Measurements from ENCODE around the gene TNFRSF11A. TPM values are rescaled to one million over a fixed set of nuclear protein-coding genes. Genes with fewer than 3 reads are reported as not detected.

Gene TNFRSF11A
- total RNA-seq, 5 donors from 2014 or later (not counting 1 experiment from before 2014, with no cell fraction given): 0.41 to 4.6 (median 1.2) TPM

DNA sequence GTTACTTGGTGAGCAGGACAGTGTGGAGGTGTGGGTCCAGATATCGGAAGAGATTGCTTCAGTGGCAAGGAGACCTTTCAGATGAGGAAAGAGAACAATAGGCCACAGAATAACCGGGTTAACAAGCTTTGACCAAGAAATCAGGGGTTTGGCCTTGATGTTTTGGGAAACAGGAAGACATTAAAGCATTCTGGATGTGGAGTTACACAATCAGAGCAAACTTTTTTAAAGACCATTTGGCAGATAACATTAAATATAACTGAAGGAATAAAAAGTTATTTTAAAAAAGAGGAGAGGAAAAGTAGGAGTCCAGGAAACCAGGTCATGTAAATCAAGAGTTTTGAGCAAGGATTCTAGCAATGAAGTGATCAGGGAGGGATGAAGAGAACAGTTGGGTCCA is 35.7 kb downstream of the TNFRSF11A start:
- H3K27me3 ChIP-seq (replicated peaks in 1 of 2; ENCODE audit: control insufficient read depth in 2 of 2, extremely low read depth in 1 of 2, insufficient read depth in 2 of 2, low read length in 1 of 2): no peaks in the 10 kb centered on the region
- peaks cover 0 to 2% (median 2%) of the 10 kb centered on the region in 3 donors for H3K4me1 Mint-ChIP-seq
- peaks cover 0 to 2% of the 10 kb centered on the region in 2 donors for H3K27me3 Mint-ChIP-seq
- no peaks in the 10 kb centered on the region for H3K9me3 Mint-ChIP-seq
- CTCF ChIA-PET: no interaction called here
- H3K27ac Mint-ChIP-seq: no peak overlapping the region
- WGBS (ENCODE audit: insufficient coverage): 100% methylated on average over 2 of the region's 2 CpGs
- no peak overlapping the region for H3K27ac ChIP-seq (ENCODE audit: low read length)
- DNase-seq (no peak), ATAC-seq (replicated peaks in 1 of 4) (no peak)
- H3K36me3 Mint-ChIP-seq: no peaks in the 10 kb centered on the region
- POLR2A ChIA-PET: no interaction called here
- H3K4me3 Mint-ChIP-seq: no peak overlapping the region
- no peaks in the 10 kb centered on the region for H3K9me3 ChIP-seq
- H3K4me3 ChIP-seq (ENCODE audit: control insufficient read depth in 1 of 2, extremely low read depth in 1 of 2, low read length in 1 of 2): no peak overlapping the region
- no peaks in the 10 kb centered on the region for H3K4me1 ChIP-seq (ENCODE audit: control insufficient read depth in 1 of 2, extremely low read depth in 1 of 2, insufficient read depth in 2 of 2, low read length in 2 of 2)
- no peaks in the 10 kb centered on the region for H3K36me3 ChIP-seq (ENCODE audit: control insufficient read depth in 2 of 2, extremely low read depth in 1 of 2, insufficient read depth in 1 of 2, low read length in 1 of 2)

DNA sequence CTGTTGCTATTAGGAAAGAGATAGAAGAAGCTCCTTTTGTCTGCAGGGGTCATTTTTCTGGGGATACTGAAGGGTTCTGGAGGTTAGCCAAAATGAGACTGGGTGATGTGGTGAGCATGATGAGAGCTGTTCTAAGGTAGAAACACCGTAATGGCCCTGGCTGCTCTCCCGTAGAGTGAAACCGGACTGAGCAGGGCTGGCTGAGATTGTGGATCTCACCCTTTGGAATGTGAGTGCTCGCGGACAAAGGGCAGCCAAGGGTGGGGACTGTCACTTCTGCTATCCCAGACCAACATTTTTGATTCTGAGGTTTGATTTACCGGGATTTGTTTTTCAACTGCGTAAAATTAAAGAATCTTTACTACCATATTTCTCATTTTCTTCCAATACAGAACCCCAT is 36.2 kb downstream of the TNFRSF11A start:
- Histone ChIP-seq H3K27ac (ENCODE audit: low read length) (no peak overlapping the region), H3K4me1 (ENCODE audit: control insufficient read depth in 1 of 2, extremely low read depth in 1 of 2, insufficient read depth in 2 of 2, low read length in 2 of 2) (no peaks in the 10 kb centered on the region), H3K9me3 (no peaks in the 10 kb centered on the region), H3K36me3 (ENCODE audit: control insufficient read depth in 2 of 2, extremely low read depth in 1 of 2, insufficient read depth in 1 of 2, low read length in 1 of 2) (no peaks in the 10 kb centered on the region), H3K4me3 (ENCODE audit: control insufficient read depth in 1 of 2, extremely low read depth in 1 of 2, low read length in 1 of 2) (no peak overlapping the region), H3K27me3 (replicated peaks in 1 of 2; ENCODE audit: control insufficient read depth in 2 of 2, extremely low read depth in 1 of 2, insufficient read depth in 2 of 2, low read length in 1 of 2) (no peaks in the 10 kb centered on the region)
- DNase-seq (no peak), ATAC-seq (replicated peaks in 1 of 4) (no peak)
- WGBS (ENCODE audit: insufficient coverage): 89% methylated on average over 6 of the region's 7 CpGs
- Mint-ChIP-seq H3K27me3 (peaks cover 0 to 2% of the 10 kb centered on the region in 2 donors), H3K4me3 (no peak overlapping the region), H3K4me1 (peaks cover 0 to 2% (median 2%) of the 10 kb centered on the region in 3 donors), H3K9me3 (no peaks in the 10 kb centered on the region), H3K36me3 (no peaks in the 10 kb centered on the region), H3K27ac (no peak overlapping the region)
- ChIA-PET POLR2A (no interaction called here), CTCF (no interaction called here)

DNA sequence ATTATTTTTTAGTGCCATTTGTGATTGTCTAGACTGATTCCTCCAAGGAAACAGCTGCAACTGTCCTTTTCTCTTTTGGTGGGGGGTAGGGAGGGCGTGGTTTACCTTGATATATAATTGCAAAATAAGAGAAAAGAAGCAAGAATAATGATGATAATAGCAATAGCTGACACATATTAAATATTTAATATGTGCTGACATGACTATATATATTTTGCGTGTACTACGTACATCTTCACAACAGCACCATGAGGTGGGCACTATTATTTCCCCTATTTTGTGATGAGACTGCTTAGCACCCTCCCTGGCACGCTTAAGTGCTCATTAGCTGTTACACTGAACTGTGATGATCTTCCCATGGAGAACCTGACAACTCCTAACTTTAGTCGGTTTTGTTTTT is 39.4 kb downstream of the TNFRSF11A start:
- no peaks in the 10 kb centered on the region for H3K27me3 ChIP-seq (replicated peaks in 1 of 2; ENCODE audit: control insufficient read depth in 2 of 2, extremely low read depth in 1 of 2, insufficient read depth in 2 of 2, low read length in 1 of 2)
- CTCF ChIA-PET: no interaction called here
- no peak overlapping the region for H3K4me3 Mint-ChIP-seq

DNA sequence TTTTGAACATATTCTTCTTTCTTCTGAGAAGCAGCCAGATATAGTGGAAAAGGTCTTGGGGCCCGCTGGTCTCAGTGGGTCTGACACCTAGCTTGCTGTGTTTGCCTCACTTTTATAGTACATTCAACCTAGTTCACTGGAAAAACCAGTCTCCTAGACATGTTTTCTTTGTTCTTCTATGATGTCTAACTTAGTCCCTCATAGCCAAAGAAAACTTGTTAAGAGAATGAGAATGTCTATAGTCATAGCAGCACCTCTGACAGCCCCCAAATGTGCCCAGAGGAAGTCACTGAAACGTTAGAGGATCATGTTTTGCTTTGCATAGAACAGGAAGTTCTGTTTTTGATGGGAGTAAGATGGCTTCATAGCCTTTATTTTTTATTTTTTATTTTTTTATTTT is 40.3 kb downstream of the TNFRSF11A start:
- Histone ChIP-seq H3K27ac (ENCODE audit: low read length) (no peak overlapping the region), H3K9me3 (no peaks in the 10 kb centered on the region), H3K27me3 (replicated peaks in 1 of 2; ENCODE audit: control insufficient read depth in 2 of 2, extremely low read depth in 1 of 2, insufficient read depth in 2 of 2, low read length in 1 of 2) (no peaks in the 10 kb centered on the region), H3K4me1 (ENCODE audit: control insufficient read depth in 1 of 2, extremely low read depth in 1 of 2, insufficient read depth in 2 of 2, low read length in 2 of 2) (no peaks in the 10 kb centered on the region), H3K36me3 (ENCODE audit: control insufficient read depth in 2 of 2, extremely low read depth in 1 of 2, insufficient read depth in 1 of 2, low read length in 1 of 2) (no peaks in the 10 kb centered on the region), H3K4me3 (ENCODE audit: control insufficient read depth in 1 of 2, extremely low read depth in 1 of 2, low read length in 1 of 2) (no peak overlapping the region)
- Mint-ChIP-seq H3K4me1 (peaks cover 0 to 2% (median 2%) of the 10 kb centered on the region in 3 donors), H3K36me3 (no peaks in the 10 kb centered on the region), H3K9me3 (no peaks in the 10 kb centered on the region), H3K27ac (no peak overlapping the region), H3K4me3 (no peak overlapping the region), H3K27me3 (peaks cover 0 to 2% of the 10 kb centered on the region in 2 donors)
- DNase-seq: no peak
- 0% methylated on average over 1 of the region's 2 CpGs for WGBS (ENCODE audit: insufficient coverage)
- CTCF ChIA-PET: no interaction called here
- no peak for ATAC-seq (replicated peaks in 1 of 4)
- POLR2A ChIA-PET: no interaction called here

More for the DNA sequence above, 39.4 kb downstream of the TNFRSF11A start:
- Histone ChIP-seq H3K4me1 (ENCODE audit: control insufficient read depth in 1 of 2, extremely low read depth in 1 of 2, insufficient read depth in 2 of 2, low read length in 2 of 2) (no peaks in the 10 kb centered on the region), H3K4me3 (ENCODE audit: control insufficient read depth in 1 of 2, extremely low read depth in 1 of 2, low read length in 1 of 2) (no peak overlapping the region), H3K36me3 (ENCODE audit: control insufficient read depth in 2 of 2, extremely low read depth in 1 of 2, insufficient read depth in 1 of 2, low read length in 1 of 2) (no peaks in the 10 kb centered on the region), H3K9me3 (no peaks in the 10 kb centered on the region), H3K27ac (ENCODE audit: low read length) (no peak overlapping the region)
- Mint-ChIP-seq H3K27me3 (peaks cover 0 to 2% of the 10 kb centered on the region in 2 donors), H3K4me1 (peaks cover 0 to 2% (median 2%) of the 10 kb centered on the region in 3 donors), H3K27ac (no peak overlapping the region), H3K9me3 (no peaks in the 10 kb centered on the region), H3K36me3 (no peaks in the 10 kb centered on the region)
- DNase-seq (no peak), ATAC-seq (replicated peaks in 1 of 4) (no peak)
- 100% methylated on average over 1 of the region's 5 CpGs for whole genome bisulfite sequencing (ENCODE audit: insufficient coverage)
- POLR2A ChIA-PET: no interaction called here

DNA sequence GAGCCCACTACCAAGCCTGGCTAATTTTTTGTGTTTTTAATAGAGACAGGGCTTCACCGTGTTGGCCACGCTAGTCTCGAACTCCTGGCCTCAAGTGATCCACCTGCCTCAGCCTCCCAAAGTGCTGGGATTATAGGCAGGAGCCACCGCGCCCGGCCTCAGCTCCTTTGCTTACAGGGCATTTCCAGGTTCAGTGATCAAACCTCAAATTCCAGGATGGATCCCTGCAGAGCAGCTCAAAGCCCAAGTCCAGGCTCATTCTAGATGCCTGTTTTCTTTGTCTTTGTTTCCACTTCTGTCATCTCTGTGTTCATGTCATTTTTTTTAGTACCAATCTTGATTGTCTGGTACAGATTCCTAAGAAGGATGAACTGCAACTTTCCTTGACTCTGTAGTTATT is 41.9 kb downstream of the TNFRSF11A start:
- H3K27me3 ChIP-seq (replicated peaks in 1 of 2; ENCODE audit: control insufficient read depth in 2 of 2, extremely low read depth in 1 of 2, insufficient read depth in 2 of 2, low read length in 1 of 2): no peaks in the 10 kb centered on the region
- ChIA-PET POLR2A (no interaction called here), CTCF (no interaction called here)
- WGBS (ENCODE audit: insufficient coverage): 98% methylated on average over 6 of the region's 6 CpGs
- H3K9me3 ChIP-seq: no peaks in the 10 kb centered on the region
- H3K4me3 ChIP-seq (ENCODE audit: control insufficient read depth in 1 of 2, extremely low read depth in 1 of 2, low read length in 1 of 2): no peak overlapping the region
- H3K4me3 Mint-ChIP-seq: no peak overlapping the region
- DNase-seq: no peak
- no peak overlapping the region for H3K27ac Mint-ChIP-seq
- peaks cover 0 to 2% (median 2%) of the 10 kb centered on the region in 3 donors for H3K4me1 Mint-ChIP-seq
- peaks cover 0 to 2% of the 10 kb centered on the region in 2 donors for H3K27me3 Mint-ChIP-seq
- H3K27ac ChIP-seq (ENCODE audit: low read length): no peak overlapping the region
- ATAC-seq (replicated peaks in 1 of 4): no peak
- no peaks in the 10 kb centered on the region for H3K9me3 Mint-ChIP-seq
- H3K4me1 ChIP-seq (ENCODE audit: control insufficient read depth in 1 of 2, extremely low read depth in 1 of 2, insufficient read depth in 2 of 2, low read length in 2 of 2): no peaks in the 10 kb centered on the region
- H3K36me3 Mint-ChIP-seq: no peaks in the 10 kb centered on the region
- no peaks in the 10 kb centered on the region for H3K36me3 ChIP-seq (ENCODE audit: control insufficient read depth in 2 of 2, extremely low read depth in 1 of 2, insufficient read depth in 1 of 2, low read length in 1 of 2)

DNA sequence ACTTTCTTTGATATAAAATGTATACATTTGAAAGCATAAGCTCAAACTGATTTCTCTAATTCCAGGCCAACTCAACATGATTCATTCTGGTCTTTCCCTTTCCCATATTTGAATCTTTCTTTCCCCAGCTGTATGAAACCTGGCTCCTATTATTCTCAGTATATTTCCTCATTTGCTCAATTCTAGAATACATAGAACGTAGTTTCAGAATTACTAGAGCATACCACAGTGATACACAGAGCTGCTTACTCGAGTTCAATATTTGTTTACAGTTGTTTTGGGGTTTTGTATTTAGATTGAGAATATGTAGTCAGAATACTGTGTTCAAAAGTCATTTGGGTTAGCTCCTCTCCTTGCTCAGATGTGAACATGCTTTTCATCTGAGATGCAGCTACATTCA is 43.0 kb downstream of the TNFRSF11A start:
- CTCF ChIA-PET: no interaction called here

DNA sequence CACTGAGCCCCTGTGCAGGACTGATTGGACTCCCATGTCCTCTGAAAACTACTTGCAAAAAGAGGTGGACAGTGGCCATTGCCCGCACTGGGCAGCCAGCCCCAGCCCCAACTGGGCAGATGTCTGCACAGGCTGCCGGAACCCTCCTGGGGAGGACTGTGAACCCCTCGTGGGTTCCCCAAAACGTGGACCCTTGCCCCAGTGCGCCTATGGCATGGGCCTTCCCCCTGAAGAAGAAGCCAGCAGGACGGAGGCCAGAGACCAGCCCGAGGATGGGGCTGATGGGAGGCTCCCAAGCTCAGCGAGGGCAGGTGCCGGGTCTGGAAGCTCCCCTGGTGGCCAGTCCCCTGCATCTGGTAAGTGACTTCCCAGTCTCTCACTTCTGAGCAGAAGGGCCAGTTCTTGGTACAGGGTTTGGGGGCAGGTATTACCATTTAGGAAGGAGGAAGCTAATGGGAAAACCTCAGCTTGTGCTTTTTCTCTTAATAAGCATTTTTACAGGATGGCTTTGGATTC is 44.1 kb downstream of the TNFRSF11A start:
- no peak for ATAC-seq (replicated peaks in 1 of 4)
- no peak overlapping the region for H3K4me3 Mint-ChIP-seq
- no peak overlapping the region for H3K27ac Mint-ChIP-seq
- no peaks in the 10 kb centered on the region for H3K4me1 ChIP-seq (ENCODE audit: control insufficient read depth in 1 of 2, extremely low read depth in 1 of 2, insufficient read depth in 2 of 2, low read length in 2 of 2)
- WGBS (ENCODE audit: insufficient coverage): 77% methylated on average over 7 of the region's 9 CpGs
- ChIA-PET CTCF (no interaction called here), POLR2A (no interaction called here)
- no peak for DNase-seq
- no peaks in the 10 kb centered on the region for H3K27me3 ChIP-seq (replicated peaks in 1 of 2; ENCODE audit: control insufficient read depth in 2 of 2, extremely low read depth in 1 of 2, insufficient read depth in 2 of 2, low read length in 1 of 2)
- no peaks in the 10 kb centered on the region for H3K9me3 Mint-ChIP-seq
- peaks cover 0 to 2% (median 2%) of the 10 kb centered on the region in 3 donors for H3K4me1 Mint-ChIP-seq
- H3K36me3 ChIP-seq (ENCODE audit: control insufficient read depth in 2 of 2, extremely low read depth in 1 of 2, insufficient read depth in 1 of 2, low read length in 1 of 2): no peaks in the 10 kb centered on the region
- H3K4me3 ChIP-seq (ENCODE audit: control insufficient read depth in 1 of 2, extremely low read depth in 1 of 2, low read length in 1 of 2): no peak overlapping the region
- no peak overlapping the region for H3K27ac ChIP-seq (ENCODE audit: low read length)
- no peaks in the 10 kb centered on the region for H3K27me3 Mint-ChIP-seq
- no peaks in the 10 kb centered on the region for H3K36me3 Mint-ChIP-seq
- H3K9me3 ChIP-seq: no peaks in the 10 kb centered on the region

More for the DNA sequence above, 43.0 kb downstream of the TNFRSF11A start:
- POLR2A ChIA-PET: no interaction called here
- H3K36me3 Mint-ChIP-seq: no peaks in the 10 kb centered on the region
- peaks cover 0 to 2% of the 10 kb centered on the region in 2 donors for H3K27me3 Mint-ChIP-seq
- no peaks in the 10 kb centered on the region for H3K9me3 Mint-ChIP-seq
- DNase-seq (no peak), ATAC-seq (replicated peaks in 1 of 4) (no peak)
- Histone ChIP-seq H3K4me1 (ENCODE audit: control insufficient read depth in 1 of 2, extremely low read depth in 1 of 2, insufficient read depth in 2 of 2, low read length in 2 of 2) (no peaks in the 10 kb centered on the region), H3K36me3 (ENCODE audit: control insufficient read depth in 2 of 2, extremely low read depth in 1 of 2, insufficient read depth in 1 of 2, low read length in 1 of 2) (no peaks in the 10 kb centered on the region), H3K9me3 (no peaks in the 10 kb centered on the region), H3K27me3 (replicated peaks in 1 of 2; ENCODE audit: control insufficient read depth in 2 of 2, extremely low read depth in 1 of 2, insufficient read depth in 2 of 2, low read length in 1 of 2) (no peaks in the 10 kb centered on the region), H3K4me3 (ENCODE audit: control insufficient read depth in 1 of 2, extremely low read depth in 1 of 2, low read length in 1 of 2) (no peak overlapping the region), H3K27ac (ENCODE audit: low read length) (no peak overlapping the region)
- H3K4me1 Mint-ChIP-seq: peaks cover 0 to 2% (median 2%) of the 10 kb centered on the region in 3 donors
- no peak overlapping the region for H3K4me3 Mint-ChIP-seq
- no CpG with 5 or more reads among the region's 2 CpGs for WGBS (ENCODE audit: insufficient coverage)
- no peak overlapping the region for H3K27ac Mint-ChIP-seq

All from T-cell (primary cell).